ENCODE data around the gene ZNF33B.

DNA sequence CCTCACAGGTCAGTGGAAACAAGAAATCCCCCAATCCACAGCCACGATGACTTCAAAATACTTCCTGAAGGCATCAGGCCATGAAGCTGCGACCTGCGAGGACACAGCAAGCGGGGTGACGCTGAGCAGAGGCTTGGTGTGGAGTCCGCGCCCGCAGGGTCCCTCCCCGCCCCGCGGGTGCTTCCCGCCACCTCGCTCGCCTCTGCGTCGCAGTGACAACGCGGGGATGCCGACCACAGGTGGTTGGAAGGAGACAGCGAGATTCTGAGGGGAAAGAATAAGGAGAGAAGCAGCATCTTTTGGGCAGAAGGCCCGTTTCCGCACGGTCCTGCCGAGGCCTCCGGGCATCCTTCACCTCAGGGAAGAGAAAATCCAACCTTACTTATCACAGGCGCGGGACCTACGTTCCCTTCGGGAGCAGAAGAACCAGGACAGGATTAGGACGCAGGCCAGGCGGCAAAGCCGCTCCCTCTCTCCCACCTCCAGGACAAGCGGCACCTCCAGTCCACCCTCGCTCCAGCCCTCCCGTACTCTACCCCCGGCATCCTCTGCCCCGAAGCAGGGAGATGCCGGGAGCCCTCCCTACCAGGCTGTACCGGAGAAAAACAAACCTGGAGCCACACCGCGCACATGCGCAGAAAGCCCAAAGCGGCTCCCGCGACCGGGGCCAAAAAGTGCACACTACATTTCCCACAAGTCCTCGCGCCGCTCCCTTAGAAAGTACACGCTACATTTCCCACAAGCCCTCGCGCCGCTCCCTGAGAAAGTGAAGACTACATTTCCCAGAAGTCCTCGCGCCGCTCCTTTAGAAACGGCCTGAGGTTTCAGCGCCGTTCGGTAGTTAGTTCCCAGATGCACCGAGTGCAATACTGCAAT is 85.9 kb downstream of the ZNF33B start:
- TF ChIP-seq, protein P1, sequence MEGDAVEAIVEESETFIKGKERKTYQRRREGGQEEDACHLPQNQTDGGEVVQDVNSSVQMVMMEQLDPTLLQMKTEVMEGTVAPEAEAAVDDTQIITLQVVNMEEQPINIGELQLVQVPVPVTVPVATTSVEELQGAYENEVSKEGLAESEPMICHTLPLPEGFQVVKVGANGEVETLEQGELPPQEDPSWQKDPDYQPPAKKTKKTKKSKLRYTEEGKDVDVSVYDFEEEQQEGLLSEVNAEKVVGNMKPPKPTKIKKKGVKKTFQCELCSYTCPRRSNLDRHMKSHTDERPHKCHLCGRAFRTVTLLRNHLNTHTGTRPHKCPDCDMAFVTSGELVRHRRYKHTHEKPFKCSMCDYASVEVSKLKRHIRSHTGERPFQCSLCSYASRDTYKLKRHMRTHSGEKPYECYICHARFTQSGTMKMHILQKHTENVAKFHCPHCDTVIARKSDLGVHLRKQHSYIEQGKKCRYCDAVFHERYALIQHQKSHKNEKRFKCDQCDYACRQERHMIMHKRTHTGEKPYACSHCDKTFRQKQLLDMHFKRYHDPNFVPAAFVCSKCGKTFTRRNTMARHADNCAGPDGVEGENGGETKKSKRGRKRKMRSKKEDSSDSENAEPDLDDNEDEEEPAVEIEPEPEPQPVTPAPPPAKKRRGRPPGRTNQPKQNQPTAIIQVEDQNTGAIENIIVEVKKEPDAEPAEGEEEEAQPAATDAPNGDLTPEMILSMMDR (IDR thresholded peaks at IDR 0.05; ENCODE audit: poor library complexity): no peak
- no peak for TF ChIP-seq EZH2 (IDR thresholded peaks at IDR 0.05; ENCODE audit: borderline replicate concordance)

Data from hepatocyte (in vitro differentiated cells).